Astrocyte of the hippocampus (primary cell): ENCODE measurements around the gene EFEMP1.

Experiments
- DNase-seq: peaks from one replicate; pipeline ENCODE4 v3.0.0; 2011; ENCODE audit warnings: low read depth, low spot score

The EFEMP1 gene

DNA sequence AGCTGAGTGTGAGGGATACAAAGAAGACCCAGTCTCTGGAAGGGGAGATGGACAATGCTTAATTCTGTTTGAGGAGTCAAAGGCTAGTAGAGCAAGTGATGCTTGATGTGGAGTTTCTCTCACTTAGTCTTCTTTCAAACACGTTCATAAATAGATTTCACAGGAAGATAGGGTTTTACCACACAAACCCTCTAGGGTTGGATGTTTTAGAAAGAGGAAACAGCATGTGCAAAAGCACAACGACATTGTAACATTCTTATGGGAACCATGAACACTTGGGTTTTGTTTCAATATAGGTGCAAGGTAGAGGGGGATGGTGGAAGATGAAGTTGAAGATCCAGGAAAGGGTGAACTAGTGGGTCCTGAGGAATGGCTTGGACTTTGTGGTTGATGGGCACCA lies 10.8 kb upstream of the EFEMP1 start:
- DNase-seq = no peak

DNA sequence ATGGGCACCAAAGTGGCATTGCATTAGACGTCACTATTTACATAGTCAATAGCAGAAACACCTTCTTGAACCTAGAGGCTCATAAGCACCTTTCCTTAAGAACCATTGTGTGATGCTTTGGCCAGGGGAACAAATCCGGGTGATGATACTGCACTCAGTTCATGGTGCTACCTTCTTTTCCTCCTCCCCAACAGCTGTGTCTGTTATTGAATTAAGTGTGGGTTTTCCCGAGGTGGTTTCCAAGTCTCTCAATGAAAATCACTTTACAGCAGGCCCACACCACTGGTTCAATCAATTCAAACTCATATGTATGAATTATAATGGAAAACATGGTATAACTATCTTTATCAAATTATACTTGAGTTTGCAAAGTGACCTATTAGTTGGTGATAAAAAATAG lies 9.3 kb upstream of the EFEMP1 start:
- no peak for DNase-seq

DNA sequence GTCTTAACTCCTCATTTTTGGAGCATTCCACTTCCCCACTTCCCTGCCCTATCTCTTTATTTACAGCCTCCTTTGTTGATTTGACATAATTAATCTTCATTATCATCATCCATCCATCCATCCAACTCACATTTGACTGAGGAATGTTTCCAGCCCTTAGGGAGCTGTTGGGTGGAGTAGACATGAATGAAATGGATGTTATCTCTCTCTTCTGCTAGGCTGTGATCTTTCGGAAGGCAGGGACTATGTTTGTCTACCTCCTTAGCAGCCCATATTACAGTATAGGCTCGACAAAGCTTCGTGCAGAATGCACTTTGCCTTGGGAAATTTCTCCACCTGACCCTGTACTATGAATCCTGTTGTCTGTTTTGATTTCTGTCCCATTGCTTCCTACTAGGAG lies 7.7 kb upstream of the EFEMP1 start:
- DNase-seq = no peak

DNA sequence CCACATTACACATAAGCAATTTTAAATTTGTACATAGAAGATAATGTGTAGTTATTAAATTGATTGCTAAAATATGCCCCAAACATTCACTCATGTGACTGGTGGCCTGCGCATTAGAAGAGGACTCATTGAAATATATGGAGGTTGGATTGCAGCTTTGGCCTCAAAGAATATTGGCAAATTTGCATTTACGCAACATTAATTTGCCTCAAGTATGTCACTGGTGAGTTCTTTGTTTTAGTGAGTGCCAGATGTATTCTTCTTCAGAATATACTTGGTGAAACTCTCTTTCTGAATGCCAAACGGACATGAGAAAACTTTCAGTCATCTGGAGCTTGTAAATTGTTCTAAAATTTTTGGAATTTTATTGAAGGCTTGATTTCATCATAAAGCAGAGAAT lies 5.9 kb upstream of the EFEMP1 start:
- DNase-seq = no peak

DNA sequence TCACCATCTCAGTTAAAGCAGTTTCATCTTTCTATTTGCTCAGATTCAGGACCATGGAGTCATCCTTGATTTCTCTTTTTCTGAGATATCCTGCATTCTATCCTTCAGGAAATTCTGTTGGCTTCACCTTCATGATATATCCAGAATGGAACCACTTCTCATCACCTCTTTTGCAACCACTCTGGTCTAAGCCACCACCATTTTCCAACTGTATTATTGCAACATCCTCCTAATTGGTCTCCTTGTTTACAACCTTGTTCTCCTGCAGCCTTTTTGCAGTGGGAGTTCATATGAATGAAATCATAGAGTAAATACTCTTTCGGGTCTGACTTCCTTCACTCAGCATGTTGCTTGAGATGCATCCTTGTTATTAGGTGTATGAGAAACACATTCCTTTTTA lies 3.4 kb upstream of the EFEMP1 start:
- DNase-seq = no peak

DNA sequence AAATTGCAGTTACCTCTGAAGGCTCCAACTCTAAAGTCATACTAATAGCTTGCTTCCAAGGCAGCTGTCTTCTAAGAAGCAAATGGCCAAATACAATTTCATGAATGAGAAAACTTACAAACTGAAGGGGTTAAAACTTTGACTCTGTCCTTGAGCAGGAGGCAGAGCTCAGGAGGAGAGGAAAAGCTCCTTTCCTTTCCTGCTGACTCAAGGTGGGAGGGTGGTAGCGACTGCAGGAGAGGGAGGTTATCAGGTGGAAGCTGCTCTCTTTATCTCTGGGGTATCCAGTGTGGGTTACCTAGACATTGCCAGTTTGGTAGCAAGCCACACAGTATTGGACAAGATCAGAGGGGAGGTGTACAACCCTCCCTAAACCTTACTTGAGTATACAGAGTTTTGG lies 2.7 kb upstream of the EFEMP1 start:
- DNase-seq = no peak

DNA sequence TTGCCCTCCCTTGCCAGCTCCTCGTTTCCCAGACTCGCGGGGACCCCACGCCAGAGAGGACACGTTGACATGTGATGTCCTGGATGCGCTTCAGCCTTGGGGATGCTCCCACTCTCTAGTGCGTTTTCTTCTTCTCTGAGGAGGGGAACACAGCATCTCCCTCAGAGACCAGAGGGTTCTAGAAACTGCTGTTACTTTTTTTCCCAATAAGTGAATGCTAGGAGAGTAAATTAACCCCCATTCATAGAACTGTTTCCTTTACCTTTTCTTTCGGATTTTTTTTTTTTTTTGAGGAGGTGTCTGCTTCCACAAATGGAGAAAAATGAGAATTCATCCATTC lies 370 bp upstream of the EFEMP1 start:
- DNase-seq = no peak

DNA sequence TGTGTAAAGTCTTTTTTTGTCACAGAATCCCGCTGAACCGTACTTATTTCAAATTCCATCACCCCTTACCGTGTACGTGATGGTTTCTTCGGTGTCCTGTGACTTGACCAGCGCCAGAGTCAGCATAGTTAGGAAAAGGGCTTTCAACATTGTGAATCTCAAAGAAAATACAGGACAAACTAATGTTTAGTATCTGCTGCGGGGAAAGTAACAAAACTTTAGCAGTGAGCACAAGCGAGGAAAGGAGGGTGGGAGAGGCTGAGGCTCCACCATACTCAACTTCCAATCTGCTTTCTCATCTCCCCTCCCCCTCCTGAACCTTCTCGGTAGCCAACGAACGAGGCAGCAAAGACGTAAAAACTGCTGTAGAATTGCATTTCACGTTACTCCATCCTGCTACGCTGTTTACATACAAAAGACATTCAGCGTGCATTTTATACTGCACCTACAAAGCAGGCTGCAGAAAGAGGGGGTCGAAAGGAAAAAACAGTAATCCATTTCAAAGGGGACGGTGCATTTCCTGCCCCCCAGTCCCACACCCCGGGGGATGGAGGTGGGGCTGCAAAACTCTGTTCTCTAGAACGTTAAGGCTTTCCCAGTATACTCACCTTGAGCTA lies 1.2 kb downstream of the EFEMP1 start:
- DNase-seq = peak; percentile 67

DNA sequence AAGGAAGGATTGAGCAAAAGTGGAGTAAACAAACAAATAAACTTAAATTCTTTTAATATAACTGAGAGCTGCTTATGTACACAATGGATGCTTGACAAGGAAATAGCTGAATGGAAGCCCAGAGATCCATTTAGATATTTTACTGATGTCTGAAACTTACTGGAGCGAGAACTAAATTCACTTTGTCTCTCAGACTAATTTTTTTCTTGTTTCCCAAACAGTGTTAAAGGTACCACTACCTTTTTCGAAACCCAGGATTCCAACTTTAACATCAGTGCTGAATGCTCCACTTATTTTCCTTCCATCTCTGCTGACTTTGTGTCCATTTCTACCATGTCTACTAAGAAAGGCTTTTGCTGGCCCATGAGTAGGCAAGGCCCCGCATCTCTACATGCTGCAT lies 4.0 kb downstream of the EFEMP1 start:
- DNase-seq = no peak

DNA sequence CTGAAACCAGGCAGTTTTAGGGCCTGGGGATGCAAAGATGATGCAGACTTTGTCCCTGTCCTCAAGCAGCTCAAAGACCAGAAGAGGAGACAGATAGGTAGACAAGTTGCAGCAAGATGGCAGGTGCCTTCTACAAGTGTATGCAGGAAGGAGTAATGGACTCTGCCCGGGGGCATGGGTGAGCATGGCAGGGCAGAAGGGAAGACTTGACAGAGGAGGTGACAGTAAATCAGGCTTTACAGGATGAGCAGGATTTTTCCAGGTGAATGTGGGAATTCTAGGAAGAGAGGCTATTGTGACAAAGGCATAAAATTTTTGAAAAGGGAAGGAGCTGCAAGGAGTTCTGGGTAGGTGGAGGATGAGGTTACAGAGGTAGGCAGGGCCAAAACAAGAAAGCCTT lies 4.7 kb downstream of the EFEMP1 start:
- DNase-seq = no peak

DNA sequence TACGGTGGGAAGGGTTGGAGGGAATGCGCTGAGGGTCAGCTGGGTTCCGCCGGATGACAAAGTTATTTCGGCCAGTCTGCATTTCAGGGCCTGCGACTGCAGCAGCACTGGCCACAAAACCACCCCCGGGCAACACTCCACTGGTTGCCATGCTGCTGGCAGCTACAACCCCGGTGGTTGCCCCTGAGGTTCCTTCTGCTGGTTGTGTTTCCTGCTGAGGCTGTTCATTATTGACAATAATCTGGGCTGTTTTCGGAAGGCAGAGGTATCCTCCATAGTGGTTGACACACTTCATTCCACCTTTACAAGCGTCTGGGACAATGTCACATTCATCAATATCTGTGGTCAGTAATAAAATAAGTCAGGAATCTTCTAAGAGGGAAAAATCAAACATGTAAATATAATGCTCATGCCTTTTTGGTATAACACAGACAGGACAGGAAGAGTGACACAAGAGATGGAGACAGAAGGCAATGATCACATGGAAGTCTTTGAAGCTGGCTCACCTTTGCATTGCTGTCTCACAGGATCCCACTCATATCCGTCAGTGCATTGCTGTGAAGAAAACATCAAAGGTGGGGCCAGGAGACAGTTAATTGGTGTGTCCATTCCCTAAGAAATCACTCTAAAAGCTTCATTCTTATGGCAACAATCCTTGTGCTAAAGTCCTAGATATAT lies 5.7 kb downstream of the EFEMP1 start:
- DNase-seq = no peak

DNA sequence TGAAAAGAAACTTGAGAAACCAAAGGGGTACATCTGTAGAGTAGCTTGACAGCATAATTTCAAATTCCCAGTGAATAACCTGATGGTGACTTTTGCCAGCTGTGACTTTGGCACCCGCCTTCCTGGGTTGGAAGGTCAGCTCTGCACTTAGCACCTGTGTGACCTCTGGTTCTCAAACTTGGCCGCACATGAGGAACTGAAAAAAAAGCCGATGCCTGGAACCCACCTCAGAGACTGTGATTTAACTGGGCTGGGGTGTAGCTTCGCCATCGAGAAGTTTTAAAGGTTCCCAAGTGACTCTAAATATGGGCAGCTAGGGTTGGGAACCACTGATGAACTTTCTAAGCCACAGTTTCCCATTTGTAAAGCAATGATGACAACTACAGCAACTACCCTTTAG lies 6.5 kb downstream of the EFEMP1 start:
- no peak for DNase-seq

DNA sequence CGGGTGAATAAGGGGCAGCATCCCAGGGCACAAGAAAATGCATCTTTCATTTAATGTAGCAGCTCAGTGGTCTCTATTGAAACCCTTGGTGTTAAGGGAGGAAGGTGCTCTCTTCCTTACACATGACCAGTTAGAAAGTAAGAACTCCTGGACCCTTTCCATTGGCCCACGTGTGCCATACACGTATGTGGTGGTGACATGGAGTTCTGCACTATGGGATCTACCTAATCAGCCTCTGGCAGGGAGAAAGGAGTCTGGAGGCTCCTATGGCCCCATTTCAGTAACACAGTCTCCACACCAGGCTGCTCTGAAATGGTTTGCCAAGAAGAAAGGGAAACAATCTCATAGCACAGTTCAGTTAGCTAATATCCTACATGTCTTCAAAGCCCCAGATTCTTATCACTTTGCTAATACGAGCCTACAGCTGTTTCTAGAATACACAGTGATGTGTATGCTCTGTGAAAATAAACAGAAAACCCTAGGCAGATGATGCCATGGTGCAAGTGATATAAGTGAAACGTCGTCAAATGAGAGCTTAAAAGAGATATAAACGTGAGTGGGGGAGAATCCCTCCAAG lies 7.0 kb downstream of the EFEMP1 start:
- DNase-seq = no peak

DNA sequence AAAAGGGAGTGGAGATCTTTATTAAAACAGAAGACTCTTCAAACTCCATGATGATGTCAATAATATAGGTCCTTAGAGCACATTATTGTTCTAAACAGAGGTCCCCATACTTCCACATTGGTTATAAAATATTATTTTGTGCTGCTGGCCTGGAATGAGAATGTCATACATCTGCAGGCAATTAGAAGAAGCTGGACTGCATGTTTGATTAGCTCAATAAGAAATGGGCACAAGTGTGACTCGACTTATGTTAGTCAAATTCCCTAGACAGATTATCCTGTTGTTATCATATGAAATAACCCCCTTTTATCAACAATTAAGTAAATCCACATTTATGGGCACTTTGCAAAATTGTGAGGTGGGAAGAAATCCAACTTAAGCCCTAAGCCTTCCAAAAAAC lies 8.8 kb downstream of the EFEMP1 start:
- no peak for DNase-seq

DNA sequence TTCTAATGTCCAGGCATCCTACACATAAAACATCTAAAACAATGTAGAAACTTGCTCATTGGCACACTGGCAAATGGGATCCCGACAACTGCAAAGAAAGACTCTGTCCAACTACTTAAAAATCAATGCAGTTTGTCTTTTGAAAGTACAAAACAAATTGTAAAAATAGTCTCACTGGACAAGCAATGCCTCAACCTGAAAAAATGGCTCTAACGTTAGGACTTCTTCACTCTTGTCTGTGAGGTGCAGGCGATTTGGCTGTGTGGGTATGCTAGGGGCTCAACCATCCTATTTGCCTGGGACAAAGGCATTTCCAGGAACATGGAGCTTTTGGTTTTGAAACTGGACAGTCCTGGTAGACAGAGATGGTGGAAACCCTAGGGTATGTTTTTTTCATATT lies 10.7 kb downstream of the EFEMP1 start:
- no peak for DNase-seq

DNA sequence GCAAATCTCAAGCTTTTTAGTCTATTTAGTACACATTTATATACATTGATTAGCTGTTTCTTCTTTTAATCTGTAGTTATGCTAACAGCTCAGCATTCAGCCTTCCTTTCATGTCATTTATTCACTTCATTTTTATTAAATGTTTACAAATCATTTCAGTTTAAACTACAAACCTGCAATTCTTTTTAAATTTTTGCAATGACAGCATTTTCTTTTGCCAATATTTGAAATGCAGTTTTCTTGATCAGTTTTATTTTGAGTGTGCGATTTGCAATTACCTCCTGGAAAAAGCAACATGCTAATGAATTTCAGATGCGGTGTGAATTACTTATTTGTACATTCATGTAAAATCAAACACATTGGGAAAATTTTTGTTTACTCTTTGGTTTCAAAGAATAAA lies 13.5 kb downstream of the EFEMP1 start:
- no peak for DNase-seq

DNA sequence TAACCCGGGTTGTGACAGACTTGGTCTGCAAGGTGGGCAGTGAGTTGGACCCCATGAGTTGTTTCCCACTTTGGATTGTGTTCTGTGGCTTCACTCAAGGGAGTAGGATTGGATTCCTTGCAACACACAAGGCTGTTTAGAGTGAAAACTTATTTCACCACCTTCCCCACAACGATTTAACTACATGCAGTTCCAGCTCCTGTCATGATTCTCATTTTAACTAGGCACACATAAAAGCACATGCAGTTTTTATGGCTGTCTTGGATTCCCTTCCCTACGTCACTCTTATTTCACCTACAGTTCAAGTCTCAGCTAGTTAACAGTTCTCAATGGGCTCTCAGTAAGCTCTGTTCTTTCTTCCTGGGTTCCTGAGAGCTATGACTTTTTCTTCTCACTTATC lies 15.9 kb downstream of the EFEMP1 start:
- DNase-seq = no peak

DNA sequence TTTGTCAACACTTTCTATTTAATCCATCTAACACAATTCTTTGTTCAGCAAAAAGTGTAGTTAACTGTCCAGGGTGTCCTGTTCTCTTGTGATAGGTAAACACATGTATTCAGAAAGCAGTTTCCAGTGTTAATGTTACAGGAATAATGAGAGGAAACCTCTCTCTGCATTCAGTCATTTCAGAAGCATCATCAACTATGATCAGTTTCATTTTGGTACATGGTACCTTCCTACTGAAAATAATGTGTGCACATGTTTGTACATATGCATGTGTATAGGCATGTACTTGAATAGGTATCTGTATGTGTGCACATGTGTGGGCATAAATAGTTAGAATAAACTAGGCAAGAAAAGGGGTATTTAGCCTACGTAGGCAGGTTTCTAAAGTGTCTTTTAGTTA lies 16.6 kb downstream of the EFEMP1 start:
- DNase-seq = no peak

DNA sequence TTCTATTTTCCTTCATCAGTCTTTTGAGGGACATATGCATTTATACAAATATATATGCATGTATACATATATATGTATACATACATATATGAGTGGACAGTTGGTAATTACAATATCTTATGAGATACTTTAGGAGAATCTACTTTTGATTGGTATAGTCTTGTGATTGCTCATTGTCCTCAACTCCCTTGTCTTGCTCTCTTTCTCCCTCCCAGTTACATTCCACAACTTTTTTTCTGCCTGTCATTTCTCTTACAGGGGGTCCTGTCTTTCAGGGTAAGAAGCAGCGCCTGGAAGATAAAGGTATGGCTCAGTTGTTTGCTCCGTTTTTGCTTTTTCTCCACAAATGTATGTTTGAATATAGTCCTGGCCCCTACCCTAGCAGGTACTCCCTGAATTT lies 19.9 kb downstream of the EFEMP1 start:
- no peak for DNase-seq

DNA sequence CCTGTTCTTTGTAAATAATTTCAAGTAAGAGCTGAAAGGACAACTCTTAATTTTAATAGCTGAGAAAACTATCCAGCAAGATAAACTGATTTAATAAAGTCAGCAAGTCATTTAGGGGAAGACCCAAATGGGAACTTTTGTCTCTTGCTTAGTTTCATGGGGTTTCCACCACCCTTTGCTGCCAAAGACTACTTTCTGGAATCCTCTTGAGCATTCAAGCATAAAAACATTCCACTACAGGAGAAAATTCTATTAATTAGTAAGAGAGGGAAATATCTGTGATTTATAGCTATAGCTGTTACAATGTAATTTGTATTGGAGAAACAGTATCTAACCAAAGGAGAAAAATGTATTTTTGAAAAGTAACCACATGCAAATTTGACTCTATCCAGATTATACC lies 20.6 kb downstream of the EFEMP1 start:
- no peak for DNase-seq

DNA sequence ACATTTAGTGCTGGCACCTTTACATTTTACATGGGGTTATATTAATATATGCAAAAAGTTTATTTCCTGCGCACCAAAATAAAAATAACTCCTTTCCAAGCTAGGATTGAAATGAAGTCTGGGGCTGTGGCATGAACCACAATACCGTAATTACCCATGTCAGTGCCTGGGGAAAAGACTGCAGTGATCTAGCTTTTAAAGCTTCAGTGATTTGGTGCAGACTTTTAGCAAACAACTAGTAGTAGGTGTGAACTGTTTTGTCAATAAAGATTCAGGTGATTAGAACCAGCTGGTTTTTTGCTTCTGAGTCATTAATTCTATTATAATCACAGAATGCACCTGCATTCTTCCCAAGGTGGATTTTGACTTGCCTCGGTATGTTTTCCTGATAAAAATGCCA lies 21.2 kb downstream of the EFEMP1 start:
- DNase-seq = no peak

DNA sequence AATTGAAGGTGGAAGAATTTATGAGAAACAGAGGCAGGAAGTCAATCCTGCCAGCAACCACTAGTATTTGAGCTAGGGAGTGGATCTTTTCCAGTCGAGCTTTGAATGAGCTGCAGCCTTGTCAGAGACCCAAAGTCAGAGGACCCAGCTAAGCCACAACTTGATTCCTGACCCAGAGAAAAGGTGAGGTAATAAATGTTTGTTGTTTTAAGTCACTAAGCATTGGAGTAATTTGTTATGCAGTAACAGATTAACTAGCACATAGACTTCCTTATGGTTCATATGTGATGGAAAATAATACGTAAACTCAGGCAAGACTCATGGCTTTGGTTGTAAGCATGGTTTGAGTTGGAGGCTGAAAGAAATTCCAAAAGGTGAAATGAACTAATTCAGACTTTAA lies 21.6 kb downstream of the EFEMP1 start:
- DNase-seq = peak; percentile 70

DNA sequence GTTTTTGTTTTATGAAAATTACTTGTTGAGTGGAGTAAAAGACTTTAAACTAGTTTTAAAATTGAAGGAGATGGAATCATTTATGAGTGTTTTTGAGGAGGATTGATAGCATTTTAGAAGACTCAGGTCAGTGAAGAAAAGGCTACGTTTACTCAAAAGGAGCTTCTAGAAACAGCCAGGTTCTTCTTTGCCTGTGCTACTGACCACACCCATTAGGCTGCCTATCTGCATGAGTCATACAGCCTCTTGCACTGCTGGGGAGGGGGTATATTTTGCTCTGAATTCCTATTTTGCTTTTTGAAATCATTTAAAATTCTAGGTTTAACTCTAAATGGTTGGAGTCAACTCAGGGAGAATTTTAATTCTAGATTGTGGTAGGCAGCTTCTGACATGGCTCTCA lies 22.3 kb downstream of the EFEMP1 start:
- peak; percentile 72 for DNase-seq

DNA sequence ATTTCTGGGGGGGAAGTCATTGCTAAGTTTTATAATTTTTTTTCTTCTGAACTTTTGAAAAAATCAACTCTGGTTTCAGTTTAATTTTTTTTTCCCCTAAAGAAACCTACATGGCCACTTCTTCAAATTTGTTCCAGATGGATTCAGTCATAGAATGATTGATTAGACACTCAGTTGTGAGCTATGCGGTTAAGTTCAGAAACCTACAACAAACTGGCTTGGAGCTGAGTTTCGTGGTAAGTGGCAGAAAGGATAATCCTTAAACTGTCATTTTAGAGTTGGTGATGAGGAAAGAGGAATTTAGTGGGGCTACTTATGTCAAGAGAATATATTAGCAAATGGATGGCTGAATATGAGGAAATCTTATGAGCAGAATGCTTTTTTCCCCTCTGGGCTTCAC lies 23.7 kb downstream of the EFEMP1 start:
- peak; percentile 51 for DNase-seq
